Neural progenitor cell (in vitro differentiated cells): Measurements from ENCODE around the gene FAM177B. TPM values are rescaled to one million over a fixed set of nuclear protein-coding genes. Genes with fewer than 3 reads are reported as not detected.

Experiments used
- DNase-seq: peaks from one replicate; pipeline ENCODE4 v3.0.0-alpha.2; 2016; ENCODE audit warnings: low spot score
- H2AFZ ChIP-seq: fragments of 200-600 bp; sonication (generic); replicated peaks from 2 replicates; pipeline ENCODE4 v1.6.1; 2016; ENCODE audit warnings: antibody characterized with exemption
- H3F3A ChIP-seq: fragments of 200-600 bp; sonication (generic); 2 replicates; pipeline ENCODE4 v1.6.1; 2016; ENCODE audit warnings: antibody characterized with exemption, low read depth
- H3K27ac ChIP-seq: fragments of 200-600 bp; sonication (generic); 2 replicates; pipeline ENCODE4 v1.5.1; 2016; ENCODE audit warnings: mild to moderate bottlenecking
- H3K27me3 ChIP-seq: fragments of 200-600 bp; sonication (generic); 2 replicates; pipeline ENCODE4 v1.6.1; 2016; ENCODE audit warnings: mild to moderate bottlenecking, moderate library complexity
- H3K36me3 ChIP-seq: fragments of 200-600 bp; sonication (generic); 2 replicates; pipeline ENCODE4 v1.5.1; 2016
- H3K4me1 ChIP-seq: fragments of 200-600 bp; sonication (generic); 2 replicates; pipeline ENCODE4 v1.6.1; 2016; ENCODE audit warnings: mixed run types
- H3K4me2 ChIP-seq: fragments of 200-600 bp; sonication (generic); 2 replicates; pipeline ENCODE4 v1.6.1; 2016
- H3K4me3 ChIP-seq: fragments of 200-600 bp; sonication (generic); 2 replicates; pipeline ENCODE4 v1.5.1; 2016
- H3K79me2 ChIP-seq: fragments of 200-600 bp; sonication (generic); 2 replicates; pipeline ENCODE4 v1.6.1; 2016; ENCODE audit warnings: low read depth
- H3K9ac ChIP-seq: fragments of 200-600 bp; sonication (generic); 2 replicates; pipeline ENCODE4 v1.6.1; 2016
- H3K9me3 ChIP-seq: fragments of 200-600 bp; sonication (generic); 2 replicates; pipeline ENCODE4 v1.5.1; 2016; ENCODE audit warnings: low read depth
- H4K20me1 ChIP-seq: fragments of 200-600 bp; sonication (generic); 2 replicates; pipeline ENCODE4 v1.6.1; 2016; ENCODE audit warnings: low read depth
- H3K27ac Mint-ChIP-seq: 3 replicates; pipeline ENCODE4 v1.8.0; 2021; ENCODE audit warnings: mixed read lengths
- H3K27me3 Mint-ChIP-seq: 2 replicates; pipeline ENCODE4 v1.8.0; 2022; ENCODE audit warnings: low read depth, mild to moderate bottlenecking, inconsistent platforms, moderate library complexity, mixed read lengths; ENCODE audit not compliant: insufficient read depth
- H3K36me3 Mint-ChIP-seq: 3 replicates; pipeline ENCODE4 v1.8.0; 2021; ENCODE audit warnings: mixed read lengths
- H3K4me1 Mint-ChIP-seq: 3 replicates; pipeline ENCODE4 v1.8.0; 2021; ENCODE audit warnings: mixed read lengths
- H3K4me3 Mint-ChIP-seq: 3 replicates; pipeline ENCODE4 v1.8.0; 2021; ENCODE audit warnings: mild to moderate bottlenecking, moderate library complexity, mixed read lengths
- H3K9me3 Mint-ChIP-seq: 3 replicates; pipeline ENCODE4 v1.8.0; 2020; ENCODE audit warnings: mixed read lengths
- EZH2 ChIP-seq: fragments of 200-600 bp; sonication (generic); IDR thresholded peaks from 2 replicates; pipeline ENCODE4 v1.6.1; 2017; ENCODE audit warnings: antibody characterized with exemption, mild to moderate bottlenecking, moderate library complexity
- EZH2phosphoT487 ChIP-seq: fragments of 200-600 bp; sonication (generic); IDR thresholded peaks from 2 replicates; pipeline ENCODE4 v1.6.1; 2017; ENCODE audit warnings: antibody characterized with exemption
- total RNA-seq: library from RNA; depleted of rRNA; stranded (reverse); fragments of >200 nt; gene quantifications from 2 replicates; pipeline ENCODE4 v1.2.3, GENCODE V29; 2015; ENCODE audit warnings: low replicate concordance
- TF ChIP-seq, protein P1 (sequence below): fragments of 200-600 bp; sonication (generic); IDR thresholded peaks from 2 replicates; pipeline ENCODE4 v1.5.1; 2017; ENCODE audit warnings: antibody characterized with exemption, mild to moderate bottlenecking

FAM177B gene
- total RNA-seq, 1 donor from 2014 or later = not detected

GRCh38 chr1:222709700-222710153 lies 27.3 kb upstream of the FAM177B start:
- Mint-ChIP-seq H3K9me3 (peaks cover 13% of the 10 kb centered on the region), H3K4me3 (peak overlapping the region; percentile 100), H3K27me3 (peaks cover 3% of the 10 kb centered on the region), H3K36me3 (peaks cover 28% of the 10 kb centered on the region), H3K4me1 (peaks cover 20% of the 10 kb centered on the region), H3K27ac (no peak overlapping the region)
- no peak overlapping the region for H2AFZ ChIP-seq
- TF ChIP-seq, protein P1, sequence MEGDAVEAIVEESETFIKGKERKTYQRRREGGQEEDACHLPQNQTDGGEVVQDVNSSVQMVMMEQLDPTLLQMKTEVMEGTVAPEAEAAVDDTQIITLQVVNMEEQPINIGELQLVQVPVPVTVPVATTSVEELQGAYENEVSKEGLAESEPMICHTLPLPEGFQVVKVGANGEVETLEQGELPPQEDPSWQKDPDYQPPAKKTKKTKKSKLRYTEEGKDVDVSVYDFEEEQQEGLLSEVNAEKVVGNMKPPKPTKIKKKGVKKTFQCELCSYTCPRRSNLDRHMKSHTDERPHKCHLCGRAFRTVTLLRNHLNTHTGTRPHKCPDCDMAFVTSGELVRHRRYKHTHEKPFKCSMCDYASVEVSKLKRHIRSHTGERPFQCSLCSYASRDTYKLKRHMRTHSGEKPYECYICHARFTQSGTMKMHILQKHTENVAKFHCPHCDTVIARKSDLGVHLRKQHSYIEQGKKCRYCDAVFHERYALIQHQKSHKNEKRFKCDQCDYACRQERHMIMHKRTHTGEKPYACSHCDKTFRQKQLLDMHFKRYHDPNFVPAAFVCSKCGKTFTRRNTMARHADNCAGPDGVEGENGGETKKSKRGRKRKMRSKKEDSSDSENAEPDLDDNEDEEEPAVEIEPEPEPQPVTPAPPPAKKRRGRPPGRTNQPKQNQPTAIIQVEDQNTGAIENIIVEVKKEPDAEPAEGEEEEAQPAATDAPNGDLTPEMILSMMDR = no peak
- TF ChIP-seq EZH2phosphoT487 (no peak), EZH2 (no peak)
- H3K9me3 ChIP-seq = peaks cover 6% of the 10 kb centered on the region
- no peak overlapping the region for H3K9ac ChIP-seq
- no peak overlapping the region for H3K4me3 ChIP-seq
- H3K27me3 ChIP-seq = no peaks in the 10 kb centered on the region
- H3K36me3 ChIP-seq = no peaks in the 10 kb centered on the region
- no peak overlapping the region for H3K27ac ChIP-seq
- no peaks in the 10 kb centered on the region for H4K20me1 ChIP-seq
- H3K79me2 ChIP-seq = peaks cover 87% of the 10 kb centered on the region
- peaks cover 9% of the 10 kb centered on the region for H3F3A ChIP-seq
- DNase-seq = no peak
- H3K4me1 ChIP-seq = peaks cover 7% of the 10 kb centered on the region
- H3K4me2 ChIP-seq = no peak overlapping the region

- H3K36me3 ChIP-seq = no peaks in the 10 kb centered on the region
- no peak for TF ChIP-seq EZH2phosphoT487
- TF ChIP-seq EZH2 = no peak
- TF ChIP-seq, protein P1 = no peak
- peak overlapping the region; percentile 48 for H3K27ac Mint-ChIP-seq
- peak overlapping the region; percentile 100 for H3K4me3 Mint-ChIP-seq
- peaks cover 18% of the 10 kb centered on the region for H3K36me3 Mint-ChIP-seq
- H3K9ac ChIP-seq = peak overlapping the region; percentile 59
- H3K27me3 Mint-ChIP-seq = peaks cover 3% of the 10 kb centered on the region
- H3K27me3 ChIP-seq = no peaks in the 10 kb centered on the region
- peaks cover 71% of the 10 kb centered on the region for H3K79me2 ChIP-seq
- peak; percentile 63 for DNase-seq
- no peaks in the 10 kb centered on the region for H3K9me3 ChIP-seq
- peak overlapping the region; percentile 92 for H3K4me3 ChIP-seq
- H2AFZ ChIP-seq = peak overlapping the region; percentile 73
- H3K4me2 ChIP-seq = peak overlapping the region; percentile 87
- peaks cover 9% of the 10 kb centered on the region for H3F3A ChIP-seq
- H3K4me1 Mint-ChIP-seq = peaks cover 20% of the 10 kb centered on the region
- peak overlapping the region; percentile 84 for H3K27ac ChIP-seq
- no peaks in the 10 kb centered on the region for H4K20me1 ChIP-seq
- peaks cover 2% of the 10 kb centered on the region for H3K9me3 Mint-ChIP-seq
- H3K4me1 ChIP-seq = peaks cover 7% of the 10 kb centered on the region
Measured at GRCh38 chr1:222711319-222712252, 25.4 kb upstream of the FAM177B start.

GRCh38 chr1:222712253-222713090 lies 24.5 kb upstream of the FAM177B start, which contains the start of the genes AIDA and BROX:
Gene AIDA, minus strand, starts transcription at chr1:222712491. Its CDS starts 174 bp downstream, at chr1:222712317.
Gene BROX, plus strand, starts transcription at chr1:222712564. Its CDS starts 3,136 bp downstream, at chr1:222715700.
- Mint-ChIP-seq H3K27me3 (peaks cover 3% of the 10 kb centered on the region), H3K4me3 (peak within 1 kb of the TSS; percentile 100), H3K9me3 (no peaks in the 10 kb centered on the region), H3K36me3 (peaks cover 16% of the 10 kb centered on the region), H3K27ac (peak within 1 kb of the TSS; percentile 94), H3K4me1 (peaks cover 20% of the 10 kb centered on the region)
- Histone ChIP-seq H3K9me3 (no peaks in the 10 kb centered on the region), H3K27ac (peak within 1 kb of the TSS; percentile 85), H2AFZ (peak within 1 kb of the TSS; percentile 98), H4K20me1 (no peaks in the 10 kb centered on the region), H3K4me1 (peaks cover 7% of the 10 kb centered on the region), H3K4me2 (peak within 1 kb of the TSS; percentile 87), H3K27me3 (no peaks in the 10 kb centered on the region), H3F3A (peaks cover 9% of the 10 kb centered on the region), H3K4me3 (peak within 1 kb of the TSS; percentile 92), H3K79me2 (peaks cover 62% of the 10 kb centered on the region), H3K9ac (peak within 1 kb of the TSS; percentile 72), H3K36me3 (no peaks in the 10 kb centered on the region)
- DNase-seq = peak; percentile 94
- TF ChIP-seq, protein P1 = no peak
- TF ChIP-seq EZH2 = no peak
- TF ChIP-seq EZH2phosphoT487 = no peak
